Prostate gland (tissue), 2 donors: ENCODE measurements around the gene ADAMTS2. TPM values are rescaled to one million over a fixed set of nuclear protein-coding genes. Genes with fewer than 3 reads are reported as not detected.

Experiments used
- DNase-seq: peaks from one replicate; pipeline ENCODE4 v3.0.0-alpha.2; 2019; ENCODE audit warnings: low spot score
- H3K27ac ChIP-seq, 2 donors: fragments of 200-600 bp; sonication (generic); 2 replicates each; pipeline ENCODE4 v1.5.1; 2017 to 2019
- H3K27me3 ChIP-seq: fragments of 200-600 bp; sonication (generic); replicated peaks from 2 replicates; pipeline ENCODE4 v1.5.1; 2019; ENCODE audit not compliant: insufficient read depth
- H3K36me3 ChIP-seq, 2 donors: fragments of 200-600 bp; sonication (generic); 1 replicate in 1 of 2; 2 replicates in 1 of 2; pipeline versions ENCODE4 v1.5.1 to v1.8.1; 2017 to 2019
- H3K4me1 ChIP-seq: fragments of 200-600 bp; sonication (generic); replicated peaks from 2 replicates; pipeline ENCODE4 v1.5.1; 2019
- H3K4me3 ChIP-seq, 2 donors: fragments of 200-600 bp; sonication (generic); 2 replicates each; pipeline ENCODE4 v1.5.1; 2017 to 2019
- H3K9me3 ChIP-seq: fragments of 200-600 bp; sonication (generic); 2 replicates; pipeline ENCODE4 v1.5.1; 2017
- POLR2A ChIP-seq: fragments of 450-650 bp; IDR thresholded peaks from one replicate; pipeline ENCODE4 v1.6.1; 2016; ENCODE audit warnings: antibody characterized with exemption, mild to moderate bottlenecking
- POLR2AphosphoS5 ChIP-seq: sonication (generic); formaldehyde crosslinking; IDR thresholded peaks from one replicate; pipeline ENCODE4 v1.6.1; 2017; ENCODE audit warnings: antibody characterized with exemption
- WGBS: methylation state at CpG from one replicate; pipeline ENCODE4 v1.1.5; 2018; 5-methylcytosine and 5-hydroxymethylcytosine counted together
- intact Hi-C: fragments of 100-400 bp; cut with DNase I; formaldehyde crosslinking; loops from one replicate; pipeline ENCODE4 v1.14.2; 2022
- total RNA-seq, 2 donors: library from RNA; depleted of rRNA; stranded (reverse); fragments of >200 nt; gene quantifications; one replicate each; pipeline ENCODE4 v1.1.0, GENCODE V29; 2016
- TF ChIP-seq, protein P1 (sequence below), 4 experiments: fragments of 200-600 bp in 2 of 4; fragments of 450-650 bp in 2 of 4; sonication (generic) in 2 of 4; IDR thresholded peaks; 1 replicate in 3 of 4; 2 replicates in 1 of 4; pipeline ENCODE4 v1.5.1; 2016 to 2019; ENCODE audit warnings: antibody characterized with exemption in 4 of 4, mild to moderate bottlenecking in 2 of 4, moderate library complexity in 2 of 4

Gene ADAMTS2
- total RNA-seq, 2 donors from 2014 or later = 2.0 to 20.3 TPM

DNA sequence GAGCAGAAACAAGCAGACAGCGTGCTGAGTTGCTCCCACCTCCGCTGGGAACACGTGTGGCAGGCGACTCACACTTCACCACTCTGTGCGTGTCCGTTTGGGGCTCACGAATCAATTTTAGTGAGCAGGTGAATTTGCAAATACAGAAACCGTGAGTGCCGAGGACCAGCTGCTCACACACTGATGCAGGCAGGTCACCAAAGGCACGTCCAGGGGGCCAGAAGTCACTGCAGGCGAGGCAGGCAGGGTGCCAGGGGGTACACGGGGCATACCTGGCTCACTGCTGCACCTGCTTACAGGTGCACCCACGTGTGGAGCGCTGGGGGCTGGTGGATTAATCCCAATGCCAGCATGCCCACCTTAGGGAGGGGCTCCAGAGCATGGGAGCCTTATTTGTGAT lies 216.3 kb downstream of the ADAMTS2 start:
- H3K27me3 ChIP-seq = no peaks in the 10 kb centered on the region
- TF ChIP-seq, protein P1, sequence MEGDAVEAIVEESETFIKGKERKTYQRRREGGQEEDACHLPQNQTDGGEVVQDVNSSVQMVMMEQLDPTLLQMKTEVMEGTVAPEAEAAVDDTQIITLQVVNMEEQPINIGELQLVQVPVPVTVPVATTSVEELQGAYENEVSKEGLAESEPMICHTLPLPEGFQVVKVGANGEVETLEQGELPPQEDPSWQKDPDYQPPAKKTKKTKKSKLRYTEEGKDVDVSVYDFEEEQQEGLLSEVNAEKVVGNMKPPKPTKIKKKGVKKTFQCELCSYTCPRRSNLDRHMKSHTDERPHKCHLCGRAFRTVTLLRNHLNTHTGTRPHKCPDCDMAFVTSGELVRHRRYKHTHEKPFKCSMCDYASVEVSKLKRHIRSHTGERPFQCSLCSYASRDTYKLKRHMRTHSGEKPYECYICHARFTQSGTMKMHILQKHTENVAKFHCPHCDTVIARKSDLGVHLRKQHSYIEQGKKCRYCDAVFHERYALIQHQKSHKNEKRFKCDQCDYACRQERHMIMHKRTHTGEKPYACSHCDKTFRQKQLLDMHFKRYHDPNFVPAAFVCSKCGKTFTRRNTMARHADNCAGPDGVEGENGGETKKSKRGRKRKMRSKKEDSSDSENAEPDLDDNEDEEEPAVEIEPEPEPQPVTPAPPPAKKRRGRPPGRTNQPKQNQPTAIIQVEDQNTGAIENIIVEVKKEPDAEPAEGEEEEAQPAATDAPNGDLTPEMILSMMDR (IDR thresholded peaks at IDR 0.05) = no peak
- no peak for TF ChIP-seq POLR2A
- TF ChIP-seq POLR2AphosphoS5 = no peak
- no peak overlapping the region for H3K4me3 ChIP-seq
- DNase-seq = no peak
- H3K27ac ChIP-seq = no peak overlapping the region
- WGBS = 86% methylated on average over 14 of the region's 14 CpGs
- intact Hi-C loops = no loop called here
- H3K36me3 ChIP-seq = no peaks in the 10 kb centered on the region
- H3K4me1 ChIP-seq = no peaks in the 10 kb centered on the region
- H3K9me3 ChIP-seq = no peaks in the 10 kb centered on the region

DNA sequence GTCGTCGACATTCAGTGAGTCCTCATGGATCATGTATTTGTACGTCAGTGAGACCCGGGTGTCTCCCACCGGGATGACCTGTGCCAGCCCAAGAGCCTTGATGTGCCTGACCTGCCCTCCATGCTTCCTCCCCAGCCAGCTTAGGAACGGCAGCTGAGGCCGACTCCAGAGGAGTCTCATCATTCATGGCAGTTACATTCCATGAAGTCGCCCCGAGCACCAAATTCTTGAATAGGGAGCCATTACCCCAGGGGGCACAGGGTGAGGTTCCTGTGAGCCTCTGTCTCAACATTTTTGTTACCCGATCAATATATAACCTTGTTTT lies 217.3 kb downstream of the ADAMTS2 start:
- H3K9me3 ChIP-seq = no peaks in the 10 kb centered on the region
- no peaks in the 10 kb centered on the region for H3K27me3 ChIP-seq
- H3K4me1 ChIP-seq = no peaks in the 10 kb centered on the region
- intact Hi-C loops = no loop called here
- TF ChIP-seq POLR2AphosphoS5 = no peak
- TF ChIP-seq, protein P1 (IDR thresholded peaks at IDR 0.05) = no peak
- no peak for TF ChIP-seq POLR2A
- no peak overlapping the region for H3K4me3 ChIP-seq
- 90% methylated on average over 10 of the region's 10 CpGs for WGBS
- no peaks in the 10 kb centered on the region for H3K36me3 ChIP-seq
- DNase-seq = no peak
- H3K27ac ChIP-seq = no peak overlapping the region

DNA sequence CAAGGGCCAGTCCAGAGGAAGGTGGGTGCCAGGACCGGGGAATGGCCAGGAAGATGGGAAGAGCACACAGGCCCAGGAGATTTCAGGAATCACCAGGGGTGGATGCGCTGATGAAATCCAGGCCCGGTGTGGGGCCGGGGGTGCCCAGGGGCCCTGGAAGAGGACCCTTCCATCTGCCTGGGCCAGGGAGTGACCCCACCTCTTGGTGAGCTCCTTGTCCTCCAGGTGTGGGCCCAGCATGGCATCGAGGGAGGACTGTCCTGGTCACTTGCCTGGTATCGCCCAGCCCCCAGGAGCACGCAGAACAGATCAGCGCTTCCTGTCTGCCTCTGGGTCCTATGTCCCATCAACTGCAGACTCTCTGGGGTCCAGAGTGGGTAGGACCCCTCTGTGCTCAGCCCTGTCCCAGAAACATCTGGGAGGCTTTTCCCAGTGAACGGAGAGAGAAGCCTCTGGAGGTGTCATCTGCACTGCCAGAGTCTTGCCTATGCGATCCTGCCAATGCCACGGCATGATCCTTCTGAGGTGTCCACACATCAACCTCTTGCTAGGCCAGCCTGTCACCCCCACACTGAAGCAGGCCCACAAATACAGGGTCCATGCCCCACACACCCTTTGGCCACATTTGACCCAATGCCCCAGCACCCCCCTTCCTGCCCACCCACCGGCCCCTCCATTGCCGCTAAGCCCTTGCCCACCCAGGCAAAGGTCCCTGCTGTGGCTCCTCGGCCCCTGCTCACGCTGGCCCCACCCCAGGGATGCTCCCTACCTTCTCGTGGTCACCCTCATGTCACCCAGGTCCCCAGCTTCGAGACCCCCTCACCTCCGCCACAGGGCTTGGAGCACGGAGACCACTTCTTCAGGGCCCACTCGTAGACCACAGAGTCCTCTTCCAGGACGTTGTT lies 217.9 kb downstream of the ADAMTS2 start:
- TF ChIP-seq POLR2A = no peak
- no peak for TF ChIP-seq POLR2AphosphoS5
- TF ChIP-seq, protein P1 (IDR thresholded peaks at IDR 0.05) = no peak
- Histone ChIP-seq H3K27ac (no peak overlapping the region), H3K27me3 (no peaks in the 10 kb centered on the region), H3K9me3 (no peaks in the 10 kb centered on the region), H3K4me3 (no peak overlapping the region), H3K36me3 (no peaks in the 10 kb centered on the region), H3K4me1 (no peaks in the 10 kb centered on the region)
- WGBS = 92% methylated on average over 21 of the region's 21 CpGs
- intact Hi-C loops = no loop called here
- DNase-seq = no peak

DNA sequence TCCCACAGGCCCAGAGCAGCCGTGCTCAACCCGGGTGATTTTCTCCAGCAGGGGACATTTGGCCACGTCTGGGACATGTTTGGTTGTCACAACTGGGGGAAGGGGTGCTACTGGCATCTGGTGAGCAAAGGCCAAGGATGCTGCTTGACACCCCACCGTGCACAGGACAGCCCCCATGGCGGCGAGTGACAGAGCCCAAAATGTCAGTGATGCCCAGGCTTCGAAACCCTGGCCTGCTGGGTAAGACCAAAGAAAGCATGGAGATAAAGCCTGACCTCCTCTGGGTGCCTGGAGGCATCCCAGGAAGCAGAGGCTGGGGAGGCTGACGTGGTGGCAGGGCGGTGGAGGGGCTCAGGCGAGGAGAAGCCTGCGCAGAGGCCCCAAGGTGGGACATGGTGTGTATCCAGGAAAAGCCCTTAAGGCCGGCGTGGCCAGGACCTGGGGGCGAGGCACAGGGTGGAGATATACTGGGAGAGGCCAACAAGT lies 218.7 kb downstream of the ADAMTS2 start:
- TF ChIP-seq, protein P1 (IDR thresholded peaks at IDR 0.05) = no peak
- TF ChIP-seq POLR2A (no peak), POLR2AphosphoS5 (no peak)
- Histone ChIP-seq H3K4me1 (no peaks in the 10 kb centered on the region), H3K27me3 (no peaks in the 10 kb centered on the region), H3K9me3 (no peaks in the 10 kb centered on the region), H3K36me3 (no peaks in the 10 kb centered on the region), H3K4me3 (no peak overlapping the region), H3K27ac (no peak overlapping the region)
- 92% methylated on average over 14 of the region's 14 CpGs for WGBS
- intact Hi-C loops = no loop called here
- no peak for DNase-seq
